Panc1 (cell line): ENCODE measurements around the gene DPAGT1. TPM values are rescaled to one million over a fixed set of nuclear protein-coding genes. Genes with fewer than 3 reads are reported as not detected.
A peak's percentile ranks its signal among the peaks of the same experiment; 100 is the strongest.

ENCODE experiments used
- ATAC-seq: fragments of 200-7000 bp; cut with Tn5 transposase; 2 replicates; pipeline ENCODE4 v1.9.1; 2020; ENCODE audit warnings: mild to moderate bottlenecking, moderate library complexity
- BruUV-seq: library from RNA; stranded (reverse); fragments of 400-500 nt; replicated peaks from 2 replicates; lab custom pipeline; 2021; lab: Mats Ljungman, UMichigan
- CTCF ChIA-PET: fragments of 300-600 bp; sonication (Branson Sonifier 250); formaldehyde crosslinking; loops from one replicate; lab custom pipeline; 2022; ENCODE audit warnings: antibody characterized with exemption; lab: Charles Lee
- POLR2A ChIA-PET: fragments of 300-600 bp; sonication (Branson Sonifier 250); formaldehyde crosslinking; loops from one replicate; lab custom pipeline; 2022; ENCODE audit warnings: antibody characterized with exemption; lab: Charles Lee
- DNase-seq: peaks from one replicate; pipeline ENCODE4 v3.0.0-alpha.2; 2010; ENCODE audit warnings: low read depth, low spot score
- H3K27ac ChIP-seq: 2 replicates; pipeline ENCODE4 v1.5.1; 2011; ENCODE audit warnings: mild to moderate bottlenecking, low read length, inconsistent platforms
- H3K27me3 ChIP-seq: fragments of 200-500 bp; sonication (Bioruptor generic); 2 replicates; pipeline ENCODE4 v1.6.0; 2014; ENCODE audit warnings: low read length, inconsistent platforms; ENCODE audit not compliant: control insufficient read depth, insufficient read depth
- H3K36me3 ChIP-seq: fragments of 200-500 bp; sonication (Bioruptor generic); 2 replicates; pipeline ENCODE4 v1.5.1; 2014; ENCODE audit warnings: inconsistent platforms, mild to moderate bottlenecking, low read length, moderate library complexity; ENCODE audit not compliant: control insufficient read depth, insufficient read depth
- H3K4me1 ChIP-seq: 2 replicates; pipeline ENCODE4 v1.5.1; 2011; ENCODE audit warnings: inconsistent platforms, mild to moderate bottlenecking, low read length, moderate library complexity; ENCODE audit not compliant: control insufficient read depth, insufficient read depth
- H3K4me3 ChIP-seq, 2 experiments: 2 replicates each; pipeline ENCODE4 v1.5.1; 2011 to 2012; ENCODE audit warnings: low read depth in 2 of 2, low read length in 2 of 2, mild to moderate bottlenecking in 2 of 2, inconsistent platforms in 1 of 2, moderate library complexity in 1 of 2
- H3K9me3 ChIP-seq: fragments of 200-500 bp; sonication (Bioruptor generic); 2 replicates; pipeline ENCODE4 v1.5.1; 2014; ENCODE audit warnings: low read depth, mild to moderate bottlenecking, inconsistent platforms, low read length, moderate library complexity; ENCODE audit not compliant: control insufficient read depth, insufficient read depth
- CTCF ChIP-seq: fragments of 450-650 bp; IDR thresholded peaks from 2 replicates; pipeline ENCODE4 v1.5.1; 2017; ENCODE audit warnings: mild to moderate bottlenecking
- POLR2AphosphoS5 ChIP-seq: IDR thresholded peaks from 2 replicates; pipeline ENCODE4 v1.6.1; 2012; ENCODE audit warnings: mild to moderate bottlenecking, low read depth, low read length, moderate library complexity
- REST ChIP-seq, 2 experiments: IDR thresholded peaks; 2 replicates each; pipeline ENCODE4 v1.6.1; 2011 to 2012; ENCODE audit warnings: low read depth in 2 of 2, control low read depth in 1 of 2, low read length in 1 of 2, mild to moderate bottlenecking in 1 of 2, moderate library complexity in 1 of 2; ENCODE audit not compliant: insufficient read depth in 1 of 2
- SIN3A ChIP-seq: IDR thresholded peaks from 2 replicates; pipeline ENCODE4 v1.6.1; 2012; ENCODE audit warnings: low read depth, mild to moderate bottlenecking, low read length, moderate library complexity, borderline replicate concordance; ENCODE audit not compliant: insufficient read depth
- TCF7L2 ChIP-seq: IDR thresholded peaks from 2 replicates; pipeline ENCODE4 v1.6.1; 2011; ENCODE audit warnings: mild to moderate bottlenecking, low read depth, low read length, inconsistent platforms
- in situ Hi-C: cut with HindIII; loops from 2 replicates; pipeline ENCODE4 v1.10.0; 2016; ENCODE audit warnings: low sequenced_read_pairs, low pct_unique_long_range_greater_than_20kb
- intact Hi-C: fragments of 100-400 bp; cut with micrococcal nuclease; formaldehyde crosslinking; loops from one replicate; pipeline ENCODE4 v1.10.0; 2022; ENCODE audit not compliant: unreplicated experiment
- total RNA-seq: library from RNA; stranded (reverse); gene quantifications from one replicate; pipeline ENCODE4 v1.2.1, GENCODE V29; 2021; ENCODE audit not compliant: unreplicated experiment

The DPAGT1 gene
- total RNA-seq, 1 experiment from 2014 or later: 72.1 TPM

- Histone ChIP-seq H3K36me3 (peaks cover 10% of the 10 kb centered on the region), H3K4me1 (no peaks in the 10 kb centered on the region), H3K4me3 (no peak overlapping the region), H3K27me3 (no peaks in the 10 kb centered on the region), H3K27ac (no peak overlapping the region), H3K9me3 (no peaks in the 10 kb centered on the region)
- POLR2A ChIA-PET: no interaction called here
- intact Hi-C loops: no loop called here
- CTCF ChIA-PET: interaction anchor here (0.6 kb wide), 1 partner anchor 9 kb away, joined by 3 read pairs; the partner anchor contains the start of gene HINFP
- in situ Hi-C loops: no loop called here
- no peak for DNase-seq
- ATAC-seq: no peak
- no TSS peak for BruUV-seq
- TF ChIP-seq REST (IDR thresholded peaks at IDR 0.05; ENCODE audit: insufficient read depth in 1 of 2, low read depth in 2 of 2, low read length in 1 of 2) (no peak), SIN3A (no peak), CTCF (no peak), TCF7L2 (no peak), POLR2AphosphoS5 (no peak)
Measured at GRCh38 chr11:119130662-119131061, 29.0 kb upstream of the DPAGT1 start.

GRCh38 chr11:119126675-119127268 is 25.1 kb upstream of the DPAGT1 start:
- TF ChIP-seq POLR2AphosphoS5 (0 out of 2 replicates have a peak, but pooled peaks have one; percentile 9), TCF7L2 (no peak)
- ChIA-PET CTCF (interaction anchor here (0.6 kb wide), 1 partner anchor 25 kb away, joined by 3 read pairs; the partner anchor contains the start of gene DPAGT1), POLR2A (no interaction called here)
- H3K27me3 ChIP-seq: no peaks in the 10 kb centered on the region
- H3K4me3 ChIP-seq: no peak overlapping the region
- ATAC-seq: no peak
- H3K36me3 ChIP-seq: peaks cover 7% of the 10 kb centered on the region
- H3K4me1 ChIP-seq: peaks cover 6% of the 10 kb centered on the region
- BruUV-seq: no TSS peak
- in situ Hi-C loops: no loop called here
- no peaks in the 10 kb centered on the region for H3K9me3 ChIP-seq
- intact Hi-C loops: no loop called here
- H3K27ac ChIP-seq: no peak overlapping the region
- no peak for DNase-seq

- no peak overlapping the region for H3K4me3 ChIP-seq
- peaks cover 9% of the 10 kb centered on the region for H3K36me3 ChIP-seq
- ChIA-PET POLR2A (interaction anchor here (0.6 kb wide), 1 partner anchor 95 kb away, joined by 5 read pairs; no protein-coding TSS in a partner anchor), CTCF (interaction anchor here (0.7 kb wide), 1 partner anchor 26 kb away, joined by 7 read pairs; no protein-coding TSS in a partner anchor)
- ATAC-seq (no peak), DNase-seq (no peak)
- no peak overlapping the region for H3K27ac ChIP-seq
- H3K27me3 ChIP-seq: no peaks in the 10 kb centered on the region
- TF ChIP-seq TCF7L2: no peak
- in situ Hi-C loops: no loop called here
- no peaks in the 10 kb centered on the region for H3K9me3 ChIP-seq
- intact Hi-C loops: no loop called here
- peaks cover 6% of the 10 kb centered on the region for H3K4me1 ChIP-seq
- BruUV-seq: no TSS peak
Measured at GRCh38 chr11:119125821-119126220, 24.2 kb upstream of the DPAGT1 start.
